Measurements from ENCODE around the gene MRTFB. TPM values are rescaled to one million over a fixed set of nuclear protein-coding genes. Genes with fewer than 3 reads are reported as not detected.
A peak's percentile ranks its signal among the peaks of the same experiment; 100 is the strongest.
"Not testable (repeated sequence)": the region's sequence is repeated elsewhere in the genome, so short reads cannot be mapped to it uniquely, and the experiment has no call there.

The MRTFB gene, protein sequence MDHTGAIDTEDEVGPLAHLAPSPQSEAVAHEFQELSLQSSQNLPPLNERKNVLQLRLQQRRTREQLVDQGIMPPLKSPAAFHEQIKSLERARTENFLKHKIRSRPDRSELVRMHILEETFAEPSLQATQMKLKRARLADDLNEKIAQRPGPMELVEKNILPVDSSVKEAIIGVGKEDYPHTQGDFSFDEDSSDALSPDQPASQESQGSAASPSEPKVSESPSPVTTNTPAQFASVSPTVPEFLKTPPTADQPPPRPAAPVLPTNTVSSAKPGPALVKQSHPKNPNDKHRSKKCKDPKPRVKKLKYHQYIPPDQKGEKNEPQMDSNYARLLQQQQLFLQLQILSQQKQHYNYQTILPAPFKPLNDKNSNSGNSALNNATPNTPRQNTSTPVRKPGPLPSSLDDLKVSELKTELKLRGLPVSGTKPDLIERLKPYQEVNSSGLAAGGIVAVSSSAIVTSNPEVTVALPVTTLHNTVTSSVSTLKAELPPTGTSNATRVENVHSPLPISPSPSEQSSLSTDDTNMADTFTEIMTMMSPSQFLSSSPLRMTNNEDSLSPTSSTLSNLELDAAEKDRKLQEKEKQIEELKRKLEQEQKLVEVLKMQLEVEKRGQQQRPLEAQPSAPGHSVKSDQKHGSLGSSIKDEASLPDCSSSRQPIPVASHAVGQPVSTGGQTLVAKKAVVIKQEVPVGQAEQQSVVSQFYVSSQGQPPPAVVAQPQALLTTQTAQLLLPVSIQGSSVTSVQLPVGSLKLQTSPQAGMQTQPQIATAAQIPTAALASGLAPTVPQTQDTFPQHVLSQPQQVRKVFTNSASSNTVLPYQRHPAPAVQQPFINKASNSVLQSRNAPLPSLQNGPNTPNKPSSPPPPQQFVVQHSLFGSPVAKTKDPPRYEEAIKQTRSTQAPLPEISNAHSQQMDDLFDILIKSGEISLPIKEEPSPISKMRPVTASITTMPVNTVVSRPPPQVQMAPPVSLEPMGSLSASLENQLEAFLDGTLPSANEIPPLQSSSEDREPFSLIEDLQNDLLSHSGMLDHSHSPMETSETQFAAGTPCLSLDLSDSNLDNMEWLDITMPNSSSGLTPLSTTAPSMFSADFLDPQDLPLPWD
- 7.2 and 7.3 TPM in 2 replicates for total RNA-seq (2014; rRNA removed; shearing (Covaris generic))
- polyA plus RNA-seq (2014; cell fraction: nucleus; rRNA removed): 10.1 and 11.6 TPM in 2 replicates

DNA sequence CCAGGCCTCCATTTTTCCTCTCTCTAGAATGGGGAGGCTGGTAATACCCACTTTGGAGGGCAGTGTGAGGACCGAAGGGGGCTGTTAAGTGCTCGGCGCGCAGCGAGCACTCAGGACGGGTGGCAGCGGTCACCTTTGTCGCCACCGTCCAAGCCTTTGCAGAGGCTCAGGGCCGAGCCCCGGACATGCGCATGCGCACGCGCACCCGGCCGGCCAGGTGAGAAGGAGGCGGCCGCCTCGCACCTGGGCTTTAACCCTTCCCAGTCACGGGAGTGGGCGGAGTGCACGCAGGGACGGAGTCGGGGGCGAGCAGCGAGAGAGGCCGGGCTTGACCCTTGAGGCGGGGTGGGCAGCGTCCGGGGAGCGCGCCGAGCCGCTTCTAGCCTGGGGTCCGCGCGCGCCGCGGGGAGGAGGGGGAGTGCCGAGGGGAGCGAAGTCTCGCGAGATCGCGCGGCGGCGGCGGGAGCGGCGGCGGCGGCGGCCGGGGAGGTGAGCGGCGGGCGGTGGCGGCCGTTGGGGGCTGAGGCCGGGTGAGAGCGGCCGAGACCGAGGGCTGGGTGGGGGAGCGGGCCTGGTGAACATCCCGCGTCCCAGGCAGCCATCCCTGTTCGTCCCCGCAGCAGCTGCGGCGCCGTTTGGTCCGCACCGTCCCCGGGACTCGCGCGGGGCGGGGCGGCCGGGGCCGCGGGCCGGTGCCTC lies at the start of gene MRTFB:
Gene MRTFB, plus strand, starts transcription at position 443 of the 699 bp plus-strand sequence. CDS start 69,288 bp downstream, outside the sequence.
- peak; percentile 63 for DNase-seq (ENCODE audit: extremely low read depth, low read depth)

DNA sequence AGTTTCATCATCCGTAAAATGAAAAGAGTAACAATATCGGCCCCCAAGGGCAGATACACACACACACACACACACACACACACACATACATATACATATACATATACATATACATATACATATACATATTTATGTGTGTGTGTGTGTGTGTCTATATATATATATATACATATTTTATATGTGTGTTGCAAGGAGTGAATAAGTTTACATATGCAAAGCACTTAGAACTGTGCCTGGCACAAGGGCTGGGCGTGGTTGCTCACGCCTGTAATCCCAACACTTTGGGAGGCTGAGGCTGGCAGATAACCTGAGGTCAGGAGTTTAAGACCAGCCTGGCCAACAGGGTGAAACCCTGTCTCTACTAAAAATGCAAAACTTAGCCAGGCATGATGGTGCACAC lies 47.6 kb upstream of the MRTFB start:
- not testable (repeated sequence) for DNase-seq (ENCODE audit: extremely low read depth, low read depth)

DNA sequence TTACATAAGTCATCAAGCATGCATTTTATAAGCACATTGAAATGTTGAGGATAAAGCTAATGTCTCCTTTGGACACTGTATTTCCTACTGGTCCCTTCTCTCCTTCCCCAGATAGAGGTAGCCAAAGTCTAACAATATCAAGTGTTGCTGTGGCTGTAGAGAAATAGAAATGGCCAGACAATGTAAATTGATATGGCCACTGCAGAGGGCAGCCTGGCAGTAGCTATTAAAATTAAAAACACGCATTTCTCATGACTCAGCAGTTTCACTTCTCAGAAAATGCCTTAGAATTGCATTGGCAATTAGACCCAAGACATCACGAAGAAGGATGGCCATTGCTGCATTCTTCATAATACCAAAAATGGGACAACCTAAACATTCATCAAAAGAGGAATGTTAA lies 46.8 kb upstream of the MRTFB start:
- no peak for DNase-seq (ENCODE audit: extremely low read depth, low read depth)

DNA sequence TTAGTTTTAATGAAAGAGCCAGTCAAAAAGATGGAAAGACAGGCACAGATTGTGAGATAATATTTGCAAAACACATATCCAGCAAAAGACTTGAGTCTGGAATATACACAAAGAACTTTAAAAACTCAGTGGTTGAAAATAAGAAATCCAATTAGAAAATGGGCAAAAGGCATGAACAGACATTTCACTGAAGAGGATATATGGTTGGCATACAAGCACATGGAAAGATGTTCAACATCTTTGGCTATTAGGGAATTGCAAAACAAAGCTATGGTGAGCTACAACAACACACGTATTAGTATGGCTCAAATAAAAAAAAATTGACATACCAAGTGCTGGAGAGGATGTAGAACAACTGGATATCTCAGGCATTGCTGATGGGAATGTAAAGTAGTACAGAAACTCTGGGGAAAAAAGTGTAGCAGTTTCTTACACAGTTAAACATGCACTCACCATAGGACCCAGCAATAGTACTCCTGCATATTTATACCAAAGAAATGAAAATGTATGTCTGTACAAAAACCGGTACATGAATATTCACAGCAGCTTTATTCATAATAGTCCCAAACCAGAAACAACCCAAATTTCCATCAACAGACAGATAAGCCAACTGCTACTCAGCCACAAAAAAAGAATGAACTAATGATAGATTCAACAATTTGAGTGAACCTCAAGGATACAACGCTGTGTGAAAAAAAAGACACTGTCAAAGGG lies 44.4 kb upstream of the MRTFB start:
- DNase-seq (ENCODE audit: extremely low read depth, low read depth): no peak

DNA sequence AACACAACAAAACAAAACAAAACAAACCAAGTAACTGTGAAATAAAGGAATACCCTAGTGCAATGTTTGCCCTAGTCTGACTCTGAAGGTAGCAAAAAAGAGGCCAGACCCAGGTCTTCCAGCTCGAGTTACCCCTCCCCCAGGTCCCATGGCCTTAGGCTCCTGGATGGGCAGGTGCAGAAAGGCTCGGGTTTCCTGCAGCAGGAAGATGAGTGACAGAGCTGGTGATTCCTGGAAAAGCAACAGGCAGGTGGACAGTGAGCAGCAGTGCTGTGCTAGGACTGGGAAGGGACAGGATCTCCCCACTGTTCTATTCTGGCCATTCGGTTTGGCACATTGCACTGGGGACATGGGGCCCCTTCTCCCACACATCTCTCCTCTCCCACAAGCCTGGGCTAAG lies 42.9 kb upstream of the MRTFB start:
- no peak for DNase-seq (ENCODE audit: extremely low read depth, low read depth)

DNA sequence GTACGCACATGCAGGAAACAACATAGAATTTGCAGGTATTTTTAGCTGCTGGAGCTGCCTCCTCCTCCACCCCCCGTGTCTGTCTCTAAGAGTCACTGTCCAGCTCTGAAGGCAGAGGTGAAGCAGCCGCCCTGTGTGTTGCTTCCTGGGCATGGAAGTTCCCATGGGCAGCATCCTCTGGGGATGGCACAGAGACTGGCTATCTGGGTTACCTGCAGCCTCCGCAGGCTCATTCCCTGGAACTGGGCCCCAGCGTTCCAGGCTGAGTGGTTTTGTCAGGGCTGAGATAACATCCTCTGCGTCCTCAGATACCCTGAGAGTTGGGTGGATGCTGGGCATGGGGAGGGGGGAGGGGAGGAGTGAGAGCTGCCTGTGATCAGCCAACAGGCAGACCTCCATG lies 41.5 kb upstream of the MRTFB start:
- DNase-seq (ENCODE audit: extremely low read depth, low read depth): no peak

DNA sequence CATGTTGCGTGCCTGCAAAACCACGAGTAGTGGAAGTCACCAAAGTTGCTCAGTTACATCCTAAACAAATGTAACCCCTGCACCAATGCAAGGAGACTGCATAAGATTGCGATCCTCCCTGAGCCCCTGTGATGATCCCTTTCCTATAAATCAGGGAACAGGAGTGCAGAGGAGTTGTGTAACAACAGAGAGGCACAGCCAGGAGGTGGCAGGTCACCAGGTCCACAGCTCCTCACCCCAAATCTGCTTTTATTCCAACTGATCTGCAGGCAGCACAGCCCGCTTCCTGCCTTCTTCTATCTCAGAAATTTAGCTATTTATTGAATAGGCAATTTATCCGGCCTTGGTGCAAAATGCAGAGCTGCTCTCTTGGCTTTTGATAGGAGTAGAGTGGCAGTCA lies 36.0 kb upstream of the MRTFB start:
- DNase-seq (ENCODE audit: extremely low read depth, low read depth): no peak

DNA sequence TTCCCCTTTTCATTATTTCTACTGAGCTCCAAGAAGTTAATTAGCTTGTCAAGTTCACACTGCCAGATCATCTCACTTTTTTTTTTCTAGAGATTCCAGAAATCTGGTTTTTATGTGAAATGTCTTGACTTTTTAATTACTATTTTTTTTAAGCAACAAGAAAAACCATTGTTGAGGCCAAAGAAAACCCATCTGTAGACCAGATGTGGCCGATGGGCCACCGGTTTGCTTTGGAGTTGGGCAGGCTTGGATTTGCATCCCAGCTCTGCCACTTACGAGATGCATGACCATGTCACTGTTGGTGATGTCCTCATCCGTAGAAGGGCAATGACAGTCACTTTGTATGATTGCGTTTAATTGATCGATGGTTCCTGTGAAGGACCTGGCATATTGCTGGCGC lies 34.2 kb upstream of the MRTFB start:
- DNase-seq (ENCODE audit: extremely low read depth, low read depth): no peak

DNA sequence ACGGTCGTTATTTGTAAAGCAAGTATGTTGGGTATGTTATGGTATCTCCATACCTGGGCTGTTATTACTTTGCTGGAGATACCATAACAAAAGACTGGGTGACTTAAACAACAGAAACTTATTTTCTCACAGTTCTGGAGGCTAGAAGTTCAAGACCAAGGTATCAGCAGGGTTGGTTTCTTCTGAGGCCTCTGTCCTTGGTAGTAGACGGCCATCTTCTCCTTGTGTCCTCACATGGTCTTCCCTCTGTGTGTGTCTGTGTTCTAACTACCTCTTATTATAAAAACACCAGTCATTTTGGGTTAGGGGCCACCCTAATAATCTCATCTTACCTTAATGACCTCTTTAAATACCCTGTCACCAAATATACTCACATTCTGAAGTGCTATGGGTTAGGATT lies 33.2 kb upstream of the MRTFB start:
- DNase-seq (ENCODE audit: extremely low read depth, low read depth): no peak

DNA sequence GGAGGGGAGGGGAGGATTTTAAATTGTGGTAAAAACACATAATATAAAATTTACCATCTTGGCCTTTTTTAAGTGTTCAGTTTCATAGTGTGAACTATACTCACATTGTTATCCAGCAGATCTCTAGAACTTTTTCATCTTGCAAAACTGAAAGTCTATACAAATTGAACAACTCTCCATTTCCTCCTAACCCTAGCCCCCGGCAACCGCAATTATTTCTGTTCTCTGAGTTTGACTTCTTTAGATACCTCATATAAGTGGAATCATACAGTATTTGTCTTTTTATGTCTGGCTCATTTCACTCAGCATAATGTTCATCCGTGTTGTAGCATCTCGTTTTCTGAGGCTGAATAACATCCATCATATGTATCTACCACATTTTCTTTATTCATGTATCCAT lies 30.0 kb upstream of the MRTFB start:
- DNase-seq (ENCODE audit: extremely low read depth, low read depth): no peak

DNA sequence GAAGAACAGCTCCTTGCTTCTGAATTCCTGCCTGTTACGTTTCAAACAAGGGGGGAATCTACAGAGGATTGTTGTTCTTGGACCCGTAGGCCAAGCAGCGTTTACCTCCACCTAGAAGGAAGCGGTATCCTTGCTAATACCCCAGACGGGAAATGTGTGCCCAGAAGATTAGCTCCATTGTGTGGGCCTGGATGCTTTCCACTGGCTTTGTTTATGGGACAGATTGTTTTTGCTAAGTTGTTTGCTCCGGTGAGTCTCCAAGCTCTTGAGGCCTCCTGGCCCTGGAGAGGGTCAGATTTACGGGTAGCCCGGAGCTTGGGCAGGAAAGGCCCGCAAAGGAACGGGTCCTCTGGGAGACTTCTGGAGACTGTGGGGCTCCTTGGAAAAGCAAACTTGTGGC lies 28.4 kb upstream of the MRTFB start:
- DNase-seq (ENCODE audit: extremely low read depth, low read depth): no peak

DNA sequence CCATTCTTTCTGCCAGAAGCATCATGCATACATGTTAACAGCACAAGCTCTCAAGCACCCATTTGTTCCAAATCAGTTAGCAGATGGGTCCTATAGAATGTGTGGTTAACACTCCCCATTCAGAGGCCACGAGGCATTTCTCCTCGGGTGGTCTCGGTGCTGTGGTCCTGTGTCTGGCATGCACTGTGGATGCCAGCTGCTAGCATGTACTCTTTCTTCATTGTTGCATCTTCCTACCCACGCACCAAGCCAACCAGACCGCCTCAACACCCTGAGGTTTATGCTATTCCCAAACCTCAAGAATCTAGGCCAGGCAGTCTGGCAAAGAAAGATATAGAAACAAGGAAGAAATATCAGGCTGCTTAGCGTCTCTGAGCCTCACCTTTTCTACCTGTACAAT lies 27.8 kb upstream of the MRTFB start:
- no peak for DNase-seq (ENCODE audit: extremely low read depth, low read depth)

DNA sequence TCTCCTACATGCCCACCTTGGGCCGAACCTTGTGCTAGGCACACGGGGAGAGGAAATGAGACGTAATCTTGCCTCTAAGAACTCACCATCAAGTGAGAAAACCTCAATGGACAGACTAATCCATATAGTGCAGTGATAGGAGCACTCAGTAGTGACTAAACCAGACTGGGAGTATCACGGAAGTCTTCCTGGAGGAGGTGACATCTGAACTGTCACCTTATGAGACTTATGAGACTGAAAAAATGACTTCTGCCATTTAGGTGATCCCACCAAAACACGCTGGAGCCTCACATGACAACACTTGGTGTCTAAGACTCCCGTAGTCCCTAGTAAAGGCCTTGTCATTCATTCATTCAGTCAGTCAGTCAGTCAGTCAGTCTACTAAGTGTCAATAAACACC lies 27.3 kb upstream of the MRTFB start:
- DNase-seq (ENCODE audit: extremely low read depth, low read depth): no peak

DNA sequence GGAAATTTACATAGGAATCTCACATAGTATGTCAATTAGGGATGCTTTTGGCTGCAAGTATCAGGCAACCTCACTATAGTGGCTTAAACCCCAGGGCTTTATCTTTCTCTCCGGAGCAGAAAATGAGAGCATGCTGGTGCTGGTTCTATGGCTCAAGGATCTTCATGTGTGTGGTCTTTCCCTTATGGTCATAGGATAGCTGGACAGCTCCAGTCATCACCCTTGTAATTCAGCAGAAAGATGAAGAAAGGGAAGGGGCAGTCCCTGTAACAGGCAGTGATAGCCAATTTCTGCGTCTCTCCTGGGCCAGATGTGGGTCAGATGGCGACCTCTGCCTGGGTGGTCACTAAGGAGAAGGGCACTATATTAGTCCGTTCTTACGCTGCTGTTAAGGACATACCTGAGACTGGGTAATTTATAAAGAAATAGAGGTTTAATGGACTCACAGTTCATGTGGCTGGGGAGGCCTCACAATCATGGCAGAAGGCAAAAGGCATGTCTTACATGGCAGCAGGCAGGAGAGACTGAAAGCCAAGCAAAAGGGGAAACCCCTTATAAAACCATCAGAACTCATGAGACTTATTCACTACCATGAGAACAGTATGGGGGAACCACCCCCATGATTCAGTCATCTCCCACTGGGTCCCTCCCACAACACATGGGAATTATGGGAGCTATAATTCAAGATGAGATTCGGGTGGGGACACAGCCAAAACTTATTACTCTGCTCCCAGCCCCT lies 23.8 kb upstream of the MRTFB start:
- not testable (repeated sequence) for DNase-seq (ENCODE audit: extremely low read depth, low read depth)

DNA sequence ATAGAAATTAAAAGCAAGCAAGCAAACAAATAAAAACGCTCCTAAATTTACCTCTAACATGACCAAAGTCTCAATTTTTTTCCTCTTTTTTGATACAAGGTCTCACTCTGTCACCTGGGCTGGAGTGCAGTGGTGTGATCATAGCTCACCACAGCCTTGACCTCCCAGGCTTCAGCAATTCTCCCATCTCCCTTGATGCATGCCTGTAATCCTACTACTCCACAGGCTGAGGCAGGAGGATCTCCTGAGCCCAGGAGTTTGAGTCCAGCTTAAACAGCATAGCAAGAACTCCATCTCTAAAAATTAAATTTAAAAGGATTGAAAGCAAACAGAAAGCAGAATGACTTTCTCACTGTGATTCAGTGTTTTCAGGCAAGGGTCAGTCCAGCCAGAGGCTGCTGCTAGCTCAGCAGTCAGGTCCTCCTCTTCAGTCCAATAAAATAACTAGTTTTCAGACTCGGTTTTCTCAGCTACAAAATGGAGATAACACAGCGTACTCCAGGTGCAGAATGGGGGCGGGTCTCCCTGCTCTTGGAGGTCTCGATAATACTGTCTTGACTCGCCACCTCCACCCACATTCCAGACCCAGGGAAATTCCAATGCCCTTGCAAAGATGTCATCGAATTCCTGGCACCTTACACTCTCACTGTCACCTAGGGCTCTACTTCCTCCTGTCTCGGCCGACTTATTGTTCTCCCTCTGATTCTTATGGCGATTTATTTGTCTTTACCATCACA lies 20.7 kb upstream of the MRTFB start:
- DNase-seq (ENCODE audit: extremely low read depth, low read depth): peak; percentile 18

DNA sequence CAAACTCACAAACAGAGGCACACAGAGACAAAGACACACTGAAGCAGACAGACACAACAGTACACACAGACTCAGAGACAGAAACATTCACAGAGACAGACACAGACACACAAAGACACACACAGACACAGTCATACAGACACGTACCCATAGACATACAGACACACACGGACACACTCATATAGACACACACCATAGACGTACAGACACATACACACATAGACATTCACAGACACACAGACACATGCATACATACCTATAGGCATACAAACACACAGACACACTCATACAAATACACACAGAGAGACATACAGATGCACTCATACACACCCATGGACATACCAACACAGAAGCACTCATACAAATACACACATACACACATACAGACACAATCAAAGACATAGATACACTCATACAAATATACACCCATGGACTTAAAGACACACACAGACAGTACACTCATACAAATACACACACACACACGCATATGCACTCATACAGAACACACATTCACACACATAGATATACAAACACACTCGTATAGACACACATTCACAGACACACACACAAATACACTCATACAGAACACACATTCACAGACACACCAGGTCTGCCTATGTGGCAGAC lies 19.9 kb upstream of the MRTFB start:
- no peak for DNase-seq (ENCODE audit: extremely low read depth, low read depth)

DNA sequence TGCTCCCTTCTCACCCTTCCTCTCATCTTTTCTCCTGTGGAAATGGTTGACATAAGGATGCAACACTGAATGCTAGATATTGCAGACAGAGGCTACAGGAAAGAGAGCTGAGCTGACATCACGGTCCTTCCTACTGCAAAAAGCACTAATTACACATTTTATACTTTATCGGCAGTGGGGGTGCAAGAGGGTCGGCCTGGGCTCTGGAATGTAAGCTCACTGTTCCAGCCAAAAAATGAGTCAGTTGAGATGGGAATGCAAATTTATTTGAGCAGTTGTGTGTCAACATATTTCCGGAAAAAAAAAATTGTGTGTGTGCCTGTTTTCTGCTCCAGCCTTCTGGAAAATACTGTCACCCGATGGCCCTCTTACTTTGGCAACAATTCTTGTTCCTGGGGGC lies 14.1 kb upstream of the MRTFB start:
- DNase-seq (ENCODE audit: extremely low read depth, low read depth): no peak

DNA sequence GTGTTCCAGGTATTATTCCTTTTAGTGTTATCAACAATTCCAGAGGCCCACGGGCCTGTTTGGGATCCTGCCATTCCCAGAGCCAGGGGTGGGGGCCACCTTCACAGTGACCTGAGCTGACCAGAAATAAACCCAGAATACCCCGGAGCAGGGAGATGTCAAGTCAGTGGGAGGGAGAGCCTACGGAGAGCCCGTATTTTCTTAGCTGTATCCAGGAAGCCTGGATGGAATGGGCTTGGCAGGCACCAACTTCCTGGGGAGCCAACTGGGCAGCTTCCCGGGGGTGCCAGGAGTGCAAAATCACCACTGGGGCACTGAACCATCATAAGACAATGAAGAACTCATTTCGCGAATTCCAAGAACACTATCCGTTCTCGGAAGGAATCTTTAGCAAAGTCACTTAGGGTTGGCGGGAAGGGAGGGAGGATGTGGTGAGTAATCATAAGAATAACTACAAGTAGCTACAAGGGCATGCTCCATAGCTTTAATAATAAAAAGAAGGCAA lies 13.2 kb upstream of the MRTFB start:
- DNase-seq (ENCODE audit: extremely low read depth, low read depth): no peak
